ENCODE results near the gene ZNF423. TPM values are rescaled to one million over a fixed set of nuclear protein-coding genes. Genes with fewer than 3 reads are reported as not detected.

ZNF423 gene
- total and polyA plus RNA-seq, 12 donors = 1.7 to 10.6 (median 5.5) TPM

GRCh38 chr16:49617016-49617629 lies 238.8 kb downstream of the ZNF423 start:
- peaks cover 15 to 23% of the 10 kb centered on the region in 2 donors for H3K4me1 ChIP-seq (replicated peaks in 1 of 2)
- no peaks in the 10 kb centered on the region for H3K27me3 ChIP-seq
- TF ChIP-seq CTCF (IDR thresholded peaks at IDR 0.05) (no peak), POLR2A (IDR thresholded peaks at IDR 0.05) (no peak)
- no peaks in the 10 kb centered on the region for H3K9me3 ChIP-seq (replicated peaks in 1 of 3)
- no peak overlapping the region for H3K4me3 ChIP-seq
- DNase-seq = peak in 3 of 7 donors; percentile 8 to 43 (median 10)
- H3K36me3 ChIP-seq (replicated peaks in 1 of 2) = no peaks in the 10 kb centered on the region
- no peak overlapping the region for H3K27ac ChIP-seq
- 78 to 91% (median 87%) methylated on average over 4 of the region's 4 CpGs for WGBS, 4 donors
- intact Hi-C loops (cut with DNase I) = no loop called here

GRCh38 chr16:49615576-49615975 lies 240.3 kb downstream of the ZNF423 start:
- Histone ChIP-seq H3K4me1 (replicated peaks in 1 of 2) (peaks cover 10 to 15% of the 10 kb centered on the region in 2 donors), H3K27ac (no peak overlapping the region), H3K36me3 (replicated peaks in 1 of 2) (no peaks in the 10 kb centered on the region), H3K9me3 (replicated peaks in 1 of 3) (no peaks in the 10 kb centered on the region), H3K4me3 (no peak overlapping the region), H3K27me3 (no peaks in the 10 kb centered on the region)
- WGBS, 4 donors = 89 to 94% (median 92%) methylated on average over 8 of the region's 8 CpGs
- peak in 3 of 7 donors; percentile 7 to 36 (median 10) for DNase-seq
- no peak for TF ChIP-seq CTCF (IDR thresholded peaks at IDR 0.05)
- no peak for TF ChIP-seq POLR2A (IDR thresholded peaks at IDR 0.05)
- intact Hi-C loops (cut with DNase I) = no loop called here

- no peaks in the 10 kb centered on the region for H3K9me3 ChIP-seq (replicated peaks in 1 of 3)
- intact Hi-C loops (cut with DNase I) = no loop called here
- WGBS, 4 donors = 77 to 97% (median 86%) methylated on average over 3 of the region's 3 CpGs
- no peaks in the 10 kb centered on the region for H3K4me1 ChIP-seq (replicated peaks in 1 of 2)
- H3K4me3 ChIP-seq = no peak overlapping the region
- no peak for DNase-seq
- TF ChIP-seq POLR2A (IDR thresholded peaks at IDR 0.05) (no peak), CTCF (IDR thresholded peaks at IDR 0.05) (no peak)
- no peak overlapping the region for H3K27ac ChIP-seq
- H3K36me3 ChIP-seq (replicated peaks in 1 of 2) = no peaks in the 10 kb centered on the region
- H3K27me3 ChIP-seq = no peaks in the 10 kb centered on the region
Measured at GRCh38 chr16:49610983-49611382, 244.9 kb downstream of the ZNF423 start.

- TF ChIP-seq POLR2A (IDR thresholded peaks at IDR 0.05) (no peak), CTCF (IDR thresholded peaks at IDR 0.05) (peak in 4 of 6 experiments; percentile 37 to 52 (median 44))
- Histone ChIP-seq H3K27me3 (no peaks in the 10 kb centered on the region), H3K36me3 (replicated peaks in 1 of 2) (no peaks in the 10 kb centered on the region), H3K27ac (no peak overlapping the region), H3K4me3 (no peak overlapping the region), H3K9me3 (replicated peaks in 1 of 3) (no peaks in the 10 kb centered on the region), H3K4me1 (replicated peaks in 1 of 2) (no peaks in the 10 kb centered on the region)
- peak in 4 of 7 donors; percentile 18 to 78 (median 28) for DNase-seq
- WGBS, 4 donors = 75 to 85% (median 81%) methylated on average over 5 of the region's 5 CpGs
- intact Hi-C loops (cut with DNase I) = loop anchor here (10.0 kb wide), 2 partner anchors 194 to 246 kb away; partner anchors contain the start of gene ZNF423 (in 1 of the 2)
Measured at GRCh38 chr16:49608779-49609178, 247.1 kb downstream of the ZNF423 start.
